ENCODE data around the gene TNIK.

GRCh38 chr3:171039674-171040073, 420.5 kb downstream of the TNIK start:
- TF ChIP-seq CTCF (IDR thresholded peaks at IDR 0.05) (no peak), POLR2A (IDR thresholded peaks at IDR 0.05) (no peak)

All from breast epithelium (tissue), 3 donors.